Transverse colon (tissue), 4 donors: ENCODE measurements around the gene GSK3A. TPM values are rescaled to one million over a fixed set of nuclear protein-coding genes. Genes with fewer than 3 reads are reported as not detected.

Experiments
- DNase-seq: peaks from one replicate; pipeline ENCODE4 v3.0.0-alpha.2; 2019
- H3K27ac ChIP-seq, 4 donors: fragments of 200-600 bp; sonication (generic); 2 replicates each; pipeline ENCODE4 v1.5.1; 2016 to 2018; ENCODE audit warnings: inconsistent platforms in 4 of 4
- H3K27me3 ChIP-seq: fragments of 200-600 bp; sonication (generic); 2 replicates; pipeline ENCODE4 v1.5.1; 2017; ENCODE audit warnings: inconsistent platforms
- H3K36me3 ChIP-seq, 4 donors: fragments of 200-600 bp; sonication (generic); 2 replicates each; pipeline ENCODE4 v1.5.1; 2017 to 2019; ENCODE audit warnings: inconsistent platforms in 4 of 4
- H3K4me1 ChIP-seq, 4 donors: fragments of 200-600 bp; sonication (generic); 2 replicates each; pipeline ENCODE4 v1.5.1; 2017 to 2020; ENCODE audit warnings: inconsistent platforms in 4 of 4
- H3K4me3 ChIP-seq, 4 donors: fragments of 200-600 bp; sonication (generic); 1 replicate in 1 of 4; 2 replicates in 3 of 4; pipeline versions ENCODE4 v1.5.1 to v1.6.1; 2017 to 2019; ENCODE audit warnings: inconsistent platforms in 4 of 4
- H3K9me3 ChIP-seq, 2 donors: fragments of 200-600 bp; sonication (generic); 2 replicates each; pipeline ENCODE4 v1.5.1; 2017 to 2019; ENCODE audit warnings: inconsistent platforms in 2 of 2
- EP300 ChIP-seq: sonication (generic); formaldehyde crosslinking; IDR thresholded peaks from one replicate; pipeline ENCODE4 v1.6.1; 2017; ENCODE audit warnings: antibody characterized with exemption, low read depth
- POLR2A ChIP-seq: fragments of 450-650 bp; IDR thresholded peaks from one replicate; pipeline ENCODE4 v1.6.1; 2016; ENCODE audit warnings: antibody characterized with exemption, mild to moderate bottlenecking, moderate library complexity
- POLR2AphosphoS5 ChIP-seq, 3 donors: sonication (generic); formaldehyde crosslinking; IDR thresholded peaks; one replicate each; pipeline ENCODE4 v1.6.1; 2016; ENCODE audit warnings: antibody characterized with exemption in 3 of 3
- WGBS, 2 donors: methylation state at CpG; one replicate each; pipeline ENCODE4 v1.1.5; 2018; ENCODE audit warnings: low coverage in 1 of 2; 5-methylcytosine and 5-hydroxymethylcytosine counted together
- in situ Hi-C, 4 donors: fragments of 200-750 bp; cut with MboI; loops; one replicate each; pipeline versions ENCODE4 v1.15.0 to v1.15.1; 2017; ENCODE audit warnings: low sequenced_read_pairs in 3 of 4, low pct_ligation_motif_present in 1 of 4, low pct_unique_long_range_greater_than_20kb in 1 of 4
- intact Hi-C: fragments of 100-400 bp; cut with DNase I; formaldehyde crosslinking; loops from one replicate; pipeline ENCODE4 v1.15.1; 2023; ENCODE audit warnings: low total_unique reads
- total RNA-seq, 4 donors: library from RNA; depleted of rRNA; stranded (reverse); fragments of >200 nt; gene quantifications; one replicate each; pipeline ENCODE4 v1.1.0, GENCODE V29; 2016
- TF ChIP-seq, protein P1 (sequence below), 5 experiments: fragments of 200-600 bp in 3 of 5; fragments of 450-650 bp in 2 of 5; sonication (generic) in 3 of 5; IDR thresholded peaks; 1 replicate in 2 of 5; 2 replicates in 3 of 5; pipeline ENCODE4 v1.5.1; 2016 to 2017; ENCODE audit warnings: antibody characterized with exemption in 5 of 5, inconsistent platforms in 3 of 5, mild to moderate bottlenecking in 2 of 5, moderate library complexity in 1 of 5

Gene GSK3A
- total RNA-seq = 10 to 100 TPM; 10.7 to 46.4 (median 31.0) TPM

DNA sequence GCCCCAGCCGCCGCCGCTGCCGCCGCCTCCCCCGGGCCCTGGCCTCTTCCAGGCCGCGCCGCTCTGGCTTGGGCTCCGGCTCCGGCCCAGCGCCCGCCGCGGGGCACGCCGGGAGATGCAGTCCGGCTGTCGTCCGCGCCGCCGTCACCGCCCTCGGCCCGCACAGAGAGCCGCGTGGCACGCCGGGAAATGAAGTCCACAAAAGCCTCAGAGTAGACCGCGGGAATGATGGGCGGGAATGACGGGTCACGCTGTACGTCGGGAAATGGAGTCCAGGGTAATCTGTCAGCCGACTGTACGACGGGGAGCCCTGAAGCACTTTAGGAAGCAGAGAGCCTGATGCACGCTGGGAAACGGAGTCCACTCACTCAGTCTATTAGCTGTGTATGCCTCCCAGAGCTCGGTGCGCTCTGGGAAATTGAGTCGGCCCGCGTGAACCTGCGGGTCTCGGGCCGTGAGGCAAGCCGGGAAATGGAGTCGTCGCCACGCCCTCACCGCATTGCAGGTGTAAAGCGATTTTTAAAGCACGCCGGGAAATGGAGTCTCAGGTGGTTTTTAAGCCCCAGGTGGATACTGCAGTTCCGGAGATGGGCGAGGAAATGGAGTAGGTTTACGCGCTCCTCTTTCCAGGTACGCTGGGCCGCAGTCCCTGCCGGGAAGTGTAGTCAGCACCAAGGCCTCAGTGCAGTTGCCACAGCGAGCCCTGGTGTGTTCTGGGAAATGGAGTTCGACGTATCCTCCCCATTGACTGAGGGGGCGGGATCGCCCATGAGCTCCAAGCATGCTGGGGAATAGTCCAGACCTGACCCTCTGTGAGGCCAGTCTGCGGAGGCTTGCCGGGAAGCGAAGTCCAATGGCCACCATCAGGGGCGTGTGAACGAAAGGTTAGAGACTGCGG lies at the start of gene GSK3A:
Gene GSK3A (minus strand): TSS at position 91 of the 898 bp plus-strand sequence. CDS start 137 bp downstream, outside the sequence.
- in situ Hi-C loops (no loop called here), intact Hi-C loops (no loop called here)
- H3K4me1 ChIP-seq = peaks cover 12 to 46% (median 36%) of the 10 kb centered on the region in 4 donors
- H3K27ac ChIP-seq = peak within 1 kb of the TSS; percentile 82 to 96 (median 90)
- DNase-seq = peak; percentile 98
- TF ChIP-seq EP300 = peak; percentile 48
- TF ChIP-seq POLR2A = peak; percentile 97
- peak; percentile 97 to 98 (median 98) for TF ChIP-seq POLR2AphosphoS5 (IDR thresholded peaks at IDR 0.05)
- TF ChIP-seq, protein P1, sequence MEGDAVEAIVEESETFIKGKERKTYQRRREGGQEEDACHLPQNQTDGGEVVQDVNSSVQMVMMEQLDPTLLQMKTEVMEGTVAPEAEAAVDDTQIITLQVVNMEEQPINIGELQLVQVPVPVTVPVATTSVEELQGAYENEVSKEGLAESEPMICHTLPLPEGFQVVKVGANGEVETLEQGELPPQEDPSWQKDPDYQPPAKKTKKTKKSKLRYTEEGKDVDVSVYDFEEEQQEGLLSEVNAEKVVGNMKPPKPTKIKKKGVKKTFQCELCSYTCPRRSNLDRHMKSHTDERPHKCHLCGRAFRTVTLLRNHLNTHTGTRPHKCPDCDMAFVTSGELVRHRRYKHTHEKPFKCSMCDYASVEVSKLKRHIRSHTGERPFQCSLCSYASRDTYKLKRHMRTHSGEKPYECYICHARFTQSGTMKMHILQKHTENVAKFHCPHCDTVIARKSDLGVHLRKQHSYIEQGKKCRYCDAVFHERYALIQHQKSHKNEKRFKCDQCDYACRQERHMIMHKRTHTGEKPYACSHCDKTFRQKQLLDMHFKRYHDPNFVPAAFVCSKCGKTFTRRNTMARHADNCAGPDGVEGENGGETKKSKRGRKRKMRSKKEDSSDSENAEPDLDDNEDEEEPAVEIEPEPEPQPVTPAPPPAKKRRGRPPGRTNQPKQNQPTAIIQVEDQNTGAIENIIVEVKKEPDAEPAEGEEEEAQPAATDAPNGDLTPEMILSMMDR (IDR thresholded peaks at IDR 0.05) = no peak
- no peaks in the 10 kb centered on the region for H3K27me3 ChIP-seq
- no peaks in the 10 kb centered on the region for H3K36me3 ChIP-seq
- no peaks in the 10 kb centered on the region for H3K9me3 ChIP-seq
- H3K4me3 ChIP-seq = peak within 1 kb of the TSS; percentile 83 to 94 (median 86)
- WGBS, 2 donors = 0% methylated on average over 46 of the region's 76 CpGs; no CpG with 5 or more reads in 1 of the 2 donors

DNA sequence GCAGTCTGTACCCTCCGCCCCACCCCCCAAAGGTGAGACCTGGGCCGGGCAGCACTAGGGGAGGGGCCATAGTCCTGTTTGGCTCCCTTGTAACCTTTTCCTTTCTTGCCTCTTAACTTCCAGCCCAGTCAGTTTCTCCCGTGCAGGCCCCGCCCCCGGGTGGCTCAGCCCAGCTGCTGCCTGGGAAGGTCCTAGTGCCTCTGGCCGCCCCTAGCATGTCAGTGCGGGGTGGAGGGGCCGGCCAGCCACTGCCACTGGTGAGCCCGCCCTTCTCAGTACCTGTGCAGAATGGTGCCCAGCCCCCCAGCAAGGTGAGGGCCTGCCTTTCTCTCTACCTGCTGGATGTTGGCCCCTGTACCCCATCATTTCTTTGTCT lies 49.0 kb upstream of the GSK3A start:
- 52% methylated on average over 9 of the region's 9 CpGs; no CpG with 5 or more reads in 1 of the 2 donors for WGBS, 2 donors
- Histone ChIP-seq H3K4me1 (peaks cover 0 to 20% (median 14%) of the 10 kb centered on the region in 4 donors), H3K36me3 (peaks cover 0 to 33% (median 4%) of the 10 kb centered on the region in 4 donors), H3K4me3 (no peak overlapping the region), H3K9me3 (no peaks in the 10 kb centered on the region), H3K27ac (peak overlapping the region in 1 of 4 donors; percentile 25), H3K27me3 (no peaks in the 10 kb centered on the region)
- intact Hi-C loops (no loop called here), in situ Hi-C loops (loop anchor here in 2 of 4 donors (10.0 kb wide), 1 partner anchor 157 kb away; the partner anchor contains the start of gene POU2F2 (in 2 of the 2))
- DNase-seq = no peak
- TF ChIP-seq, protein P1 (IDR thresholded peaks at IDR 0.05) = no peak
- TF ChIP-seq POLR2A = no peak
- no peak for TF ChIP-seq POLR2AphosphoS5 (IDR thresholded peaks at IDR 0.05)
- no peak for TF ChIP-seq EP300

DNA sequence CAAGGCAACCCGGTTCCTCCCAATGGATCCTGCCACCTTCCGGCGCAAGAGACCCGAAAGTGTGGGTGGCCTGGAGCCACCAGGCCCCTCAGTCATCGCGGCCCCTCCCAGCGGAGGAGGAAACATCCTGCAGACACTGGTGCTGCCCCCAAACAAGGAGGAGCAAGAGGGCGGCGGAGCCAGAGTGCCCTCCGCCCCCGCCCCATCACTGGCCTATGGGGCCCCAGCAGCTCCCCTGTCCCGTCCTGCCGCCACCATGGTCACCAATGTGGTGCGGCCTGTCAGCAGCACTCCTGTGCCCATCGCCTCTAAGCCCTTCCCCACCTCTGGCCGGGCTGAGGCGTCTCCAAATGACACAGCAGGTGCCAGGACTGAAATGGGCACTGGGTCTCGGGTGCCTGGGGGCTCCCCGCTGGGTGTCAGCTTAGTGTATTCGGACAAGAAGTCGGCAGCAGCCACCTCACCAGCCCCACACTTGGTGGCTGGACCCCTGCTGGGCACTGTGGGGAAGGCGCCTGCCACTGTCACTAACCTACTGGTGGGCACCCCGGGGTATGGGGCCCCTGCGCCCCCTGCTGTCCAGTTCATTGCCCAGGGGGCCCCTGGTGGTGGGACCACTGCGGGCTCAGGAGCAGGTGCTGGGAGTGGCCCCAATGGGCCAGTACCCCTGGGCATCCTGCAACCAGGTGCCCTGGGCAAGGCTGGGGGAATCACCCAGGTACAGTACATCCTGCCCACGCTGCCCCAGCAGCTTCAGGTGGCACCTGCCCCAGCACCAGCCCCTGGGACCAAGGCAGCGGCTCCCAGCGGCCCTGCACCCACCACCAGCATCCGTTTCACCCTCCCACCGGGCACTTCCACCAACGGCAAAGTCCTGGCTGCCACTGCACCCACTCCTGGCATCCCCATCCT lies 48.4 kb upstream of the GSK3A start:
- no peak for DNase-seq
- Histone ChIP-seq H3K27ac (peak overlapping the region in 1 of 4 donors; percentile 25), H3K27me3 (no peaks in the 10 kb centered on the region), H3K9me3 (no peaks in the 10 kb centered on the region), H3K4me1 (peaks cover 5 to 27% (median 20%) of the 10 kb centered on the region in 4 donors), H3K36me3 (peaks cover 0 to 33% (median 4%) of the 10 kb centered on the region in 4 donors), H3K4me3 (no peak overlapping the region)
- 80% methylated on average over 11 of the region's 31 CpGs; no CpG with 5 or more reads in 1 of the 2 donors for WGBS, 2 donors
- in situ Hi-C loops = loop anchor here in 2 of 4 donors (10.0 kb wide), 1 partner anchor 156 kb away; the partner anchor contains the start of gene POU2F2 (in 2 of the 2)
- intact Hi-C loops = no loop called here
- no peak for TF ChIP-seq POLR2A
- TF ChIP-seq, protein P1 (IDR thresholded peaks at IDR 0.05) = peak in 4 of 5 experiments; percentile 22 to 53 (median 38)
